GM12874 (cell line): ENCODE results near the gene VIT.

ENCODE experiments used
- CTCF ChIP-seq: IDR thresholded peaks from 2 replicates; pipeline ENCODE4 v1.5.1; 2011; ENCODE audit warnings: low read depth, mild to moderate bottlenecking, control low read depth, low read length, moderate library complexity; ENCODE audit not compliant: insufficient read depth

The VIT gene

GRCh38 chr2:36696533-36696932, at the start of gene VIT:
VIT (plus strand) TSS chr2:36696707; CDS start chr2:36716371, 19,664 bp downstream.
- no peak for TF ChIP-seq CTCF

- TF ChIP-seq CTCF = no peak
Measured at GRCh38 chr2:36650031-36650829, 46.3 kb upstream of the VIT start.

- TF ChIP-seq CTCF = no peak
Measured at GRCh38 chr2:36653155-36653554, 43.4 kb upstream of the VIT start.

GRCh38 chr2:36653967-36654694, 42.4 kb upstream of the VIT start:
- TF ChIP-seq CTCF = no peak

GRCh38 chr2:36655453-36655852, 41.1 kb upstream of the VIT start:
- no peak for TF ChIP-seq CTCF

- TF ChIP-seq CTCF = no peak
Measured at GRCh38 chr2:36657703-36658102, 38.8 kb upstream of the VIT start.

GRCh38 chr2:36658277-36658748, 38.2 kb upstream of the VIT start:
- no peak for TF ChIP-seq CTCF
